ENCODE data around the gene ZNF84.
A peak's percentile ranks its signal among the peaks of the same experiment; 100 is the strongest.

Gene ZNF84

GRCh38 chr12:133037207-133038005, at the start of gene ZNF84:
ZNF84 (plus strand) TSS chr12:133037509; CDS start chr12:133041468, 3,959 bp downstream.
- H3K27ac ChIP-seq (ENCODE audit: low read depth, low read length) = peak within 1 kb of the TSS; percentile 74
- H3K4me3 ChIP-seq (ENCODE audit: low read depth, low read length) = peak within 1 kb of the TSS; percentile 92
- peaks cover 38% of the 10 kb centered on the region for H3K36me3 ChIP-seq (ENCODE audit: insufficient read depth, low read length)
- H3K27me3 ChIP-seq (ENCODE audit: insufficient read depth, low read length) = 0 out of 2 replicates have a peak, but pooled peaks cover 6% of the 10 kb centered on the region
- H3K4me1 ChIP-seq (ENCODE audit: control insufficient read depth, insufficient read depth, low read length, unreplicated experiment) = no peaks in the 10 kb centered on the region
- peak within 1 kb of the TSS; percentile 94 for H2AFZ ChIP-seq (ENCODE audit: low read length, unreplicated experiment)
- H3K79me2 ChIP-seq (ENCODE audit: control insufficient read depth, insufficient read depth, low read length, unreplicated experiment) = peaks cover 46% of the 10 kb centered on the region

GRCh38 chr12:132998741-132999140, 38.6 kb upstream of the ZNF84 start:
- peaks cover 65% of the 10 kb centered on the region for H3K79me2 ChIP-seq (ENCODE audit: control insufficient read depth, insufficient read depth, low read length, unreplicated experiment)
- peaks cover 48% of the 10 kb centered on the region for H3K36me3 ChIP-seq (ENCODE audit: insufficient read depth, low read length)
- H2AFZ ChIP-seq (ENCODE audit: low read length, unreplicated experiment) = no peak overlapping the region
- H3K4me1 ChIP-seq (ENCODE audit: control insufficient read depth, insufficient read depth, low read length, unreplicated experiment) = no peaks in the 10 kb centered on the region
- H3K4me3 ChIP-seq (ENCODE audit: low read depth, low read length) = no peak overlapping the region
- no peak overlapping the region for H3K27ac ChIP-seq (ENCODE audit: low read depth, low read length)
- no peaks in the 10 kb centered on the region for H3K27me3 ChIP-seq (ENCODE audit: insufficient read depth, low read length)

GRCh38 chr12:133010657-133011297, 26.5 kb upstream of the ZNF84 start:
- H3K27me3 ChIP-seq (ENCODE audit: insufficient read depth, low read length) = no peaks in the 10 kb centered on the region
- peaks cover 6% of the 10 kb centered on the region for H3K79me2 ChIP-seq (ENCODE audit: control insufficient read depth, insufficient read depth, low read length, unreplicated experiment)
- no peak overlapping the region for H2AFZ ChIP-seq (ENCODE audit: low read length, unreplicated experiment)
- H3K4me1 ChIP-seq (ENCODE audit: control insufficient read depth, insufficient read depth, low read length, unreplicated experiment) = no peaks in the 10 kb centered on the region
- no peak overlapping the region for H3K27ac ChIP-seq (ENCODE audit: low read depth, low read length)
- peaks cover 89% of the 10 kb centered on the region for H3K36me3 ChIP-seq (ENCODE audit: insufficient read depth, low read length)
- no peak overlapping the region for H3K4me3 ChIP-seq (ENCODE audit: low read depth, low read length)

- Histone ChIP-seq H3K27ac (ENCODE audit: low read depth, low read length) (no peak overlapping the region), H2AFZ (ENCODE audit: low read length, unreplicated experiment) (no peak overlapping the region), H3K79me2 (ENCODE audit: control insufficient read depth, insufficient read depth, low read length, unreplicated experiment) (no peaks in the 10 kb centered on the region), H3K36me3 (ENCODE audit: insufficient read depth, low read length) (peaks cover 22% of the 10 kb centered on the region), H3K27me3 (ENCODE audit: insufficient read depth, low read length) (no peaks in the 10 kb centered on the region), H3K4me1 (ENCODE audit: control insufficient read depth, insufficient read depth, low read length, unreplicated experiment) (no peaks in the 10 kb centered on the region), H3K4me3 (ENCODE audit: low read depth, low read length) (no peak overlapping the region)
Observed at GRCh38 chr12:133023566-133023965, 13.7 kb upstream of the ZNF84 start.

- Histone ChIP-seq H3K27ac (ENCODE audit: low read depth, low read length) (no peak overlapping the region), H2AFZ (ENCODE audit: low read length, unreplicated experiment) (no peak overlapping the region), H3K4me3 (ENCODE audit: low read depth, low read length) (no peak overlapping the region), H3K79me2 (ENCODE audit: control insufficient read depth, insufficient read depth, low read length, unreplicated experiment) (no peaks in the 10 kb centered on the region), H3K36me3 (ENCODE audit: insufficient read depth, low read length) (0 out of 2 replicates have a peak, but pooled peaks cover 3% of the 10 kb centered on the region), H3K27me3 (ENCODE audit: insufficient read depth, low read length) (no peaks in the 10 kb centered on the region), H3K4me1 (ENCODE audit: control insufficient read depth, insufficient read depth, low read length, unreplicated experiment) (no peaks in the 10 kb centered on the region)
Observed at GRCh38 chr12:133026996-133027395, 10.3 kb upstream of the ZNF84 start.

- Histone ChIP-seq H2AFZ (ENCODE audit: low read length, unreplicated experiment) (no peak overlapping the region), H3K79me2 (ENCODE audit: control insufficient read depth, insufficient read depth, low read length, unreplicated experiment) (peaks cover 52% of the 10 kb centered on the region), H3K27me3 (ENCODE audit: insufficient read depth, low read length) (no peaks in the 10 kb centered on the region), H3K27ac (ENCODE audit: low read depth, low read length) (peak overlapping the region; percentile 74), H3K4me1 (ENCODE audit: control insufficient read depth, insufficient read depth, low read length, unreplicated experiment) (no peaks in the 10 kb centered on the region), H3K36me3 (ENCODE audit: insufficient read depth, low read length) (peaks cover 46% of the 10 kb centered on the region), H3K4me3 (ENCODE audit: low read depth, low read length) (peak overlapping the region; percentile 92)
Observed at GRCh38 chr12:133038118-133038709, 905 bp downstream of the ZNF84 start.

GRCh38 chr12:133046698-133047097, 9.4 kb downstream of the ZNF84 start:
- Histone ChIP-seq H3K27me3 (ENCODE audit: insufficient read depth, low read length) (no peaks in the 10 kb centered on the region), H3K36me3 (ENCODE audit: insufficient read depth, low read length) (peaks cover 96% of the 10 kb centered on the region), H3K4me1 (ENCODE audit: control insufficient read depth, insufficient read depth, low read length, unreplicated experiment) (no peaks in the 10 kb centered on the region), H2AFZ (ENCODE audit: low read length, unreplicated experiment) (no peak overlapping the region), H3K27ac (ENCODE audit: low read depth, low read length) (no peak overlapping the region), H3K79me2 (ENCODE audit: control insufficient read depth, insufficient read depth, low read length, unreplicated experiment) (peaks cover 25% of the 10 kb centered on the region), H3K4me3 (ENCODE audit: low read depth, low read length) (no peak overlapping the region)

GRCh38 chr12:133057446-133057845, 20.1 kb downstream of the ZNF84 start:
- peak overlapping the region; percentile 5; the same call in 1 of the 2 replicates for H3K4me3 ChIP-seq (ENCODE audit: low read depth, low read length)
- no peaks in the 10 kb centered on the region for H3K79me2 ChIP-seq (ENCODE audit: control insufficient read depth, insufficient read depth, low read length, unreplicated experiment)
- H2AFZ ChIP-seq (ENCODE audit: low read length, unreplicated experiment) = no peak overlapping the region
- H3K27me3 ChIP-seq (ENCODE audit: insufficient read depth, low read length) = no peaks in the 10 kb centered on the region
- peaks cover 95% of the 10 kb centered on the region for H3K36me3 ChIP-seq (ENCODE audit: insufficient read depth, low read length)
- no peaks in the 10 kb centered on the region for H3K4me1 ChIP-seq (ENCODE audit: control insufficient read depth, insufficient read depth, low read length, unreplicated experiment)
- no peak overlapping the region for H3K27ac ChIP-seq (ENCODE audit: low read depth, low read length)

GRCh38 chr12:133058203-133059113, 21.1 kb downstream of the ZNF84 start:
- Histone ChIP-seq H3K27me3 (ENCODE audit: insufficient read depth, low read length) (no peaks in the 10 kb centered on the region), H3K36me3 (ENCODE audit: insufficient read depth, low read length) (peaks cover 93% of the 10 kb centered on the region), H3K27ac (ENCODE audit: low read depth, low read length) (no peak overlapping the region), H3K4me3 (ENCODE audit: low read depth, low read length) (no peak overlapping the region; the same call in 1 of the 2 replicates), H3K4me1 (ENCODE audit: control insufficient read depth, insufficient read depth, low read length, unreplicated experiment) (no peaks in the 10 kb centered on the region), H2AFZ (ENCODE audit: low read length, unreplicated experiment) (no peak overlapping the region), H3K79me2 (ENCODE audit: control insufficient read depth, insufficient read depth, low read length, unreplicated experiment) (no peaks in the 10 kb centered on the region)

GRCh38 chr12:133061954-133062353, 24.6 kb downstream of the ZNF84 start:
- Histone ChIP-seq H3K27me3 (ENCODE audit: insufficient read depth, low read length) (no peaks in the 10 kb centered on the region), H3K27ac (ENCODE audit: low read depth, low read length) (no peak overlapping the region), H3K4me1 (ENCODE audit: control insufficient read depth, insufficient read depth, low read length, unreplicated experiment) (no peaks in the 10 kb centered on the region), H3K4me3 (ENCODE audit: low read depth, low read length) (no peak overlapping the region), H3K79me2 (ENCODE audit: control insufficient read depth, insufficient read depth, low read length, unreplicated experiment) (no peaks in the 10 kb centered on the region), H3K36me3 (ENCODE audit: insufficient read depth, low read length) (peaks cover 62% of the 10 kb centered on the region), H2AFZ (ENCODE audit: low read length, unreplicated experiment) (no peak overlapping the region)

Data from ACC112 (cell line).